Measurements from ENCODE around the gene TGM2. TPM values are rescaled to one million over a fixed set of nuclear protein-coding genes. Genes with fewer than 3 reads are reported as not detected.

The TGM2 gene
- polyA plus RNA-seq, 2 of the 4 experiments (the other 2 are of a cell fraction): 173 to 441 TPM

DNA sequence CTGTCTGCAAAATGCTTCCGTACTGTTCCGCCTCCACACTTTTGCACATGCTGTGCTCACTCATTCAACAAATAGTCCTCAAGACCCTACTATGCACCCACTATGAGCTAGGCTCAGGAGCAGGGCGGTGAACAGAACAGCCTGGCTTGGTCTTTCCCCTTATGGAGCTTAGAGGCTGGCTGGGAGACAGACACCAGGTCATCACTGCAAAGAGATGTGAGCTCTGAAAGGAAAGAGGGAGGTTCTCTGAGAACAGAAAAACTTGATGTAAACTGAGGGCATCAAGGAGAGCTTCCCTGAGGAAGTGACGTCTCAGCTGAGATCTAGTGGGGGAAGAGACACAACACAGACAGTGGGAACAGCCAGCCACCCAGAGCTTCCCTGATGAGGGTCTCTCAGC lies 31.0 kb upstream of the TGM2 start:
- TF ChIP-seq, protein P1, sequence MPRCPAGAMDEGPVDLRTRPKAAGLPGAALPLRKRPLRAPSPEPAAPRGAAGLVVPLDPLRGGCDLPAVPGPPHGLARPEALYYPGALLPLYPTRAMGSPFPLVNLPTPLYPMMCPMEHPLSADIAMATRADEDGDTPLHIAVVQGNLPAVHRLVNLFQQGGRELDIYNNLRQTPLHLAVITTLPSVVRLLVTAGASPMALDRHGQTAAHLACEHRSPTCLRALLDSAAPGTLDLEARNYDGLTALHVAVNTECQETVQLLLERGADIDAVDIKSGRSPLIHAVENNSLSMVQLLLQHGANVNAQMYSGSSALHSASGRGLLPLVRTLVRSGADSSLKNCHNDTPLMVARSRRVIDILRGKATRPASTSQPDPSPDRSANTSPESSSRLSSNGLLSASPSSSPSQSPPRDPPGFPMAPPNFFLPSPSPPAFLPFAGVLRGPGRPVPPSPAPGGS (IDR thresholded peaks at IDR 0.05): no peak
- TF ChIP-seq HOXB5 (CRISPR knock-in tag; IDR thresholded peaks at IDR 0.05): no peak
- Histone ChIP-seq H3K27ac (peak overlapping the region in 1 of 2 experiments; percentile 51; a peak in 3 of 6 replicates), H3K4me2 (no peak overlapping the region), H3K4me1 (peaks cover 26% of the 10 kb centered on the region), H3K4me3 (no peak overlapping the region), H3K9me3 (no peaks in the 10 kb centered on the region)
- FAIRE-seq (no peak), ATAC-seq (peak in 1 of 2 experiments; percentile 26; a peak in 1 of 6 replicates), DNase-seq (ENCODE audit: low read depth in 1 of 2, low spot score in 1 of 2) (no peak)
- POLR2A ChIA-PET: no interaction called here
- WGBS (ENCODE audit: missing lambda C conversion rate): 90% methylated on average over 4 of the region's 4 CpGs
- CTCF ChIA-PET: interaction anchor here (0.8 to 19.7 kb wide), 7 partner anchors 9 to 138 kb away, joined by 3 to 350 read pairs (median 7); no protein-coding TSS in a partner anchor

DNA sequence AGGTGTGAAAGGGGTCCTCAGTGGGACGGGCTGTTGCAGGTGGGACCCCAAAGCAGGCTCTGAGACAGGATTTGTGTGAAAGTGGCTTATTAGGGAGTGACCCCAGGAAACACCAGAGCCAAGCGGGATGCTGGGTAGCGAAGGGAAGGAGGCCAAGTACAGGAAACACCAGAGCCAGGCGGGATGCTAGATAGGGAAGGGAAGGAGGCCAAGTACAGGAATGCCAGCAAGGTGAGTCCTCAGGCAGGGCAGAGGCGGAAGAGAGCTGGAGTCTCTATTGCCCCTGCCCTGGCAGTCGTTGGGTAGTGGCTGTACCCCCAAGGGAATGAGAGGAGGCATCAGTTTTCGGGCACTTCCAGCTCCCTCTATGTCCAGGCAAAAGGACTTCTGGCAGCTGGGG lies 30.5 kb upstream of the TGM2 start:
- no peaks in the 10 kb centered on the region for H3K9me3 ChIP-seq
- POLR2A ChIA-PET: no interaction called here
- no peak for ATAC-seq
- peaks cover 25% of the 10 kb centered on the region for H3K4me1 ChIP-seq
- no peak for FAIRE-seq
- WGBS (ENCODE audit: missing lambda C conversion rate): 69% methylated on average over 7 of the region's 7 CpGs
- no peak for TF ChIP-seq ZFP36 (IDR thresholded peaks at IDR 0.05; ENCODE audit: borderline replicate concordance, partially characterized antibody)
- TF ChIP-seq HOXB13 (CRISPR knock-in tag; IDR thresholded peaks at IDR 0.05; ENCODE audit: low read depth): no peak
- TF ChIP-seq ZC3H11A (IDR thresholded peaks at IDR 0.05): no peak
- TF ChIP-seq RFX5 (IDR thresholded peaks at IDR 0.05): no peak
- TF ChIP-seq SREBF2 (IDR thresholded peaks at IDR 0.05): no peak
- no peak for TF ChIP-seq CBX2 (IDR thresholded peaks at IDR 0.05; ENCODE audit: borderline replicate concordance, low read depth)
- TF ChIP-seq, protein P1 (IDR thresholded peaks at IDR 0.05): no peak
- TF ChIP-seq, protein P2, sequence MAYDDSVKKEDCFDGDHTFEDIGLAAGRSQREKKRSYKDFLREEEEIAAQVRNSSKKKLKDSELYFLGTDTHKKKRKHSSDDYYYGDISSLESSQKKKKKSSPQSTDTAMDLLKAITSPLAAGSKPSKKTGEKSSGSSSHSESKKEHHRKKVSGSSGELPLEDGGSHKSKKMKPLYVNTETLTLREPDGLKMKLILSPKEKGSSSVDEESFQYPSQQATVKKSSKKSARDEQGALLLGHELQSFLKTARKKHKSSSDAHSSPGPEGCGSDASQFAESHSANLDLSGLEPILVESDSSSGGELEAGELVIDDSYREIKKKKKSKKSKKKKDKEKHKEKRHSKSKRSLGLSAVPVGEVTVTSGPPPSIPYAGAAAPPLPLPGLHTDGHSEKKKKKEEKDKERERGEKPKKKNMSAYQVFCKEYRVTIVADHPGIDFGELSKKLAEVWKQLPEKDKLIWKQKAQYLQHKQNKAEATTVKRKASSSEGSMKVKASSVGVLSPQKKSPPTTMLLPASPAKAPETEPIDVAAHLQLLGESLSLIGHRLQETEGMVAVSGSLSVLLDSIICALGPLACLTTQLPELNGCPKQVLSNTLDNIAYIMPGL (CRISPR knock-in tag; IDR thresholded peaks at IDR 0.05; ENCODE audit: borderline replicate concordance): no peak
- no peak for TF ChIP-seq GATA3 (IDR thresholded peaks at IDR 0.05; ENCODE audit: borderline replicate concordance)
- TF ChIP-seq EHF (CRISPR knock-in tag; IDR thresholded peaks at IDR 0.05): no peak
- no peak for TF ChIP-seq MAFK (IDR thresholded peaks at IDR 0.05; ENCODE audit: partially characterized antibody)
- TF ChIP-seq, protein P3, sequence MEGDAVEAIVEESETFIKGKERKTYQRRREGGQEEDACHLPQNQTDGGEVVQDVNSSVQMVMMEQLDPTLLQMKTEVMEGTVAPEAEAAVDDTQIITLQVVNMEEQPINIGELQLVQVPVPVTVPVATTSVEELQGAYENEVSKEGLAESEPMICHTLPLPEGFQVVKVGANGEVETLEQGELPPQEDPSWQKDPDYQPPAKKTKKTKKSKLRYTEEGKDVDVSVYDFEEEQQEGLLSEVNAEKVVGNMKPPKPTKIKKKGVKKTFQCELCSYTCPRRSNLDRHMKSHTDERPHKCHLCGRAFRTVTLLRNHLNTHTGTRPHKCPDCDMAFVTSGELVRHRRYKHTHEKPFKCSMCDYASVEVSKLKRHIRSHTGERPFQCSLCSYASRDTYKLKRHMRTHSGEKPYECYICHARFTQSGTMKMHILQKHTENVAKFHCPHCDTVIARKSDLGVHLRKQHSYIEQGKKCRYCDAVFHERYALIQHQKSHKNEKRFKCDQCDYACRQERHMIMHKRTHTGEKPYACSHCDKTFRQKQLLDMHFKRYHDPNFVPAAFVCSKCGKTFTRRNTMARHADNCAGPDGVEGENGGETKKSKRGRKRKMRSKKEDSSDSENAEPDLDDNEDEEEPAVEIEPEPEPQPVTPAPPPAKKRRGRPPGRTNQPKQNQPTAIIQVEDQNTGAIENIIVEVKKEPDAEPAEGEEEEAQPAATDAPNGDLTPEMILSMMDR (IDR thresholded peaks at IDR 0.05): no peak
- TF ChIP-seq, protein P4, sequence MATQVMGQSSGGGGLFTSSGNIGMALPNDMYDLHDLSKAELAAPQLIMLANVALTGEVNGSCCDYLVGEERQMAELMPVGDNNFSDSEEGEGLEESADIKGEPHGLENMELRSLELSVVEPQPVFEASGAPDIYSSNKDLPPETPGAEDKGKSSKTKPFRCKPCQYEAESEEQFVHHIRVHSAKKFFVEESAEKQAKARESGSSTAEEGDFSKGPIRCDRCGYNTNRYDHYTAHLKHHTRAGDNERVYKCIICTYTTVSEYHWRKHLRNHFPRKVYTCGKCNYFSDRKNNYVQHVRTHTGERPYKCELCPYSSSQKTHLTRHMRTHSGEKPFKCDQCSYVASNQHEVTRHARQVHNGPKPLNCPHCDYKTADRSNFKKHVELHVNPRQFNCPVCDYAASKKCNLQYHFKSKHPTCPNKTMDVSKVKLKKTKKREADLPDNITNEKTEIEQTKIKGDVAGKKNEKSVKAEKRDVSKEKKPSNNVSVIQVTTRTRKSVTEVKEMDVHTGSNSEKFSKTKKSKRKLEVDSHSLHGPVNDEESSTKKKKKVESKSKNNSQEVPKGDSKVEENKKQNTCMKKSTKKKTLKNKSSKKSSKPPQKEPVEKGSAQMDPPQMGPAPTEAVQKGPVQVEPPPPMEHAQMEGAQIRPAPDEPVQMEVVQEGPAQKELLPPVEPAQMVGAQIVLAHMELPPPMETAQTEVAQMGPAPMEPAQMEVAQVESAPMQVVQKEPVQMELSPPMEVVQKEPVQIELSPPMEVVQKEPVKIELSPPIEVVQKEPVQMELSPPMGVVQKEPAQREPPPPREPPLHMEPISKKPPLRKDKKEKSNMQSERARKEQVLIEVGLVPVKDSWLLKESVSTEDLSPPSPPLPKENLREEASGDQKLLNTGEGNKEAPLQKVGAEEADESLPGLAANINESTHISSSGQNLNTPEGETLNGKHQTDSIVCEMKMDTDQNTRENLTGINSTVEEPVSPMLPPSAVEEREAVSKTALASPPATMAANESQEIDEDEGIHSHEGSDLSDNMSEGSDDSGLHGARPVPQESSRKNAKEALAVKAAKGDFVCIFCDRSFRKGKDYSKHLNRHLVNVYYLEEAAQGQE (IDR thresholded peaks at IDR 0.05): no peak
- no peak for TF ChIP-seq NFE2L2 (conservative IDR thresholded peaks at IDR 0.05; ENCODE audit: low read length)
- no peak for TF ChIP-seq FOSB (CRISPR knock-in tag; IDR thresholded peaks at IDR 0.05)
- TF ChIP-seq, protein P5, sequence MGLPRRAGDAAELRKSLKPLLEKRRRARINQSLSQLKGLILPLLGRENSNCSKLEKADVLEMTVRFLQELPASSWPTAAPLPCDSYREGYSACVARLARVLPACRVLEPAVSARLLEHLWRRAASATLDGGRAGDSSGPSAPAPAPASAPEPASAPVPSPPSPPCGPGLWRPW (IDR thresholded peaks at IDR 0.05): no peak
- no peak for TF ChIP-seq MAZ (IDR thresholded peaks at IDR 0.05; ENCODE audit: borderline replicate concordance, low read depth, low read length)
- TF ChIP-seq FOSL2 (IDR thresholded peaks at IDR 0.05): no peak
- no peak for TF ChIP-seq FOSL2 (CRISPR knock-in tag; IDR thresholded peaks at IDR 0.05)
- peak overlapping the region in 1 of 2 experiments; percentile 51; a peak in 2 of 6 replicates for H3K27ac ChIP-seq
- no peak overlapping the region for H3K4me3 ChIP-seq
- DNase-seq (ENCODE audit: low read depth in 1 of 2, low spot score in 1 of 2): no peak
- H3K4me2 ChIP-seq: no peak overlapping the region
- CTCF ChIA-PET: interaction anchor here (0.8 to 19.7 kb wide), 7 partner anchors 8 to 138 kb away, joined by 3 to 350 read pairs (median 7); no protein-coding TSS in a partner anchor
